ENCODE results near the gene C2CD4C. TPM values are rescaled to one million over a fixed set of nuclear protein-coding genes. Genes with fewer than 3 reads are reported as not detected.
A peak's percentile ranks its signal among the peaks of the same experiment; 100 is the strongest.
"Not testable (repeated sequence)": the region's sequence is repeated elsewhere in the genome, so short reads cannot be mapped to it uniquely, and the experiment has no call there.

The C2CD4C gene
- total RNA-seq, 1 experiment from 2014 or later: 13.6 TPM

DNA sequence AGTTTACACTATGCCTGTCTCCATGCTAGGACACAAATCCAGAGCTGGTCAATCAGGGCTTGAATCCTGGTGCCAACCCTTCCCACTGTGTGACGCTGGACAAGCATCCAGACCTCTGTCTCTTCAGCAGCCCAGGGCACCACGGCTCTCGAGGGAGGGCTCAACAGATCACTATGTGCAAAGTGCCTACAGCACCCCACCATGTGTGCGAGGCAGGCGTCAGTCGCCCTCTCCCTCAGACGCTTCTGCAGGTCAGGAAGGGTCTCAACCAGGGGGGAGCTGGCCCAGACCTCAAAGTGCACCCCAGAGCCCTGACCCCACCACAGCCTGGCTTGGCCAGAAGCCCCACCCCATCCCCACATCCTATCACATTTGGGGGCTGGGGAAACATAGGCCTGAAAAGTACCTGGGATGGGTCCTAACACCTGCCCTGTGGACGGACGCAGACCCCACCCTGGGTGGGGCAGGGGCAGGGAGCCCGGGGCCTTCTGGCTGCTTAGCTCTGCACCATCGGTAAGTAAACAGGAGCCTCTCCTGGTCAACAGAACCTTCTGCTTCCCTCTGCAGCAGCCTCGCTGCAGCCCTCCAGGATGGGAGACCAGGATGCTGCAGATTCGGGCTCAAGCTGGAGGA lies 2.9 kb upstream of the C2CD4C start:
- in situ Hi-C loops (cut with HindIII; ENCODE audit: low pct_unique_long_range_greater_than_20kb, low sequenced_read_pairs): no loop called here

GRCh38 chr19:411121-411722 lies 2.3 kb upstream of the C2CD4C start:
- CTCF ChIA-PET; ATAC-seq; BruUV-seq (replicated peaks); intact Hi-C loops (cut with micrococcal nuclease; ENCODE audit: unreplicated experiment); H3K27me3 ChIP-seq (ENCODE audit: control insufficient read depth, insufficient read depth, low read length); POLR2A ChIA-PET; H3K4me3 ChIP-seq (ENCODE audit: low read depth in 2 of 2, low read length in 2 of 2); in situ Hi-C loops (cut with HindIII; ENCODE audit: low pct_unique_long_range_greater_than_20kb, low sequenced_read_pairs); H3K36me3 ChIP-seq (ENCODE audit: control insufficient read depth, insufficient read depth, low read length); H3K27ac ChIP-seq (ENCODE audit: low read length); DNase-seq (ENCODE audit: low read depth, low spot score); H3K9me3 ChIP-seq (ENCODE audit: control insufficient read depth, insufficient read depth, low read depth, low read length): not testable (repeated sequence)
- peaks cover 14% of the 10 kb centered on the region for H3K4me1 ChIP-seq (ENCODE audit: control insufficient read depth, insufficient read depth, low read length)

More for the DNA sequence above, 2.9 kb upstream of the C2CD4C start:
- intact Hi-C loops (cut with micrococcal nuclease; ENCODE audit: unreplicated experiment): no loop called here
- ChIA-PET POLR2A (no interaction called here), CTCF (no interaction called here)
- DNase-seq (ENCODE audit: low read depth, low spot score) (no peak), ATAC-seq (peak; percentile 36)
- H3K27ac ChIP-seq (ENCODE audit: low read length): no peak overlapping the region
- no peak overlapping the region for H3K4me3 ChIP-seq (ENCODE audit: low read depth in 2 of 2, low read length in 2 of 2)
- no peaks in the 10 kb centered on the region for H3K36me3 ChIP-seq (ENCODE audit: control insufficient read depth, insufficient read depth, low read length)
- no TSS peak for BruUV-seq (replicated peaks)
- H3K4me1 ChIP-seq (ENCODE audit: control insufficient read depth, insufficient read depth, low read length): peaks cover 10% of the 10 kb centered on the region
- H3K27me3 ChIP-seq (ENCODE audit: control insufficient read depth, insufficient read depth, low read length): no peaks in the 10 kb centered on the region
- no peak for TF ChIP-seq POLR2AphosphoS5 (IDR thresholded peaks at IDR 0.05; ENCODE audit: low read depth, low read length)
- TF ChIP-seq CTCF (IDR thresholded peaks at IDR 0.05): no peak
- TF ChIP-seq TCF7L2 (IDR thresholded peaks at IDR 0.05; ENCODE audit: low read depth, low read length): no peak
- no peak for TF ChIP-seq SIN3A (IDR thresholded peaks at IDR 0.05; ENCODE audit: borderline replicate concordance, insufficient read depth, low read depth, low read length)
- H3K9me3 ChIP-seq (ENCODE audit: control insufficient read depth, insufficient read depth, low read depth, low read length): no peaks in the 10 kb centered on the region

- no TSS peak for BruUV-seq (replicated peaks)
These were observed 1.4 kb upstream of the C2CD4C start for GRCh38 chr19:410243-410781.

More at GRCh38 chr19:410243-410781, 1.4 kb upstream of the C2CD4C start:
- ChIA-PET POLR2A (no interaction called here), CTCF (no interaction called here)
- Histone ChIP-seq H3K27ac (ENCODE audit: low read length) (no peak overlapping the region), H3K27me3 (ENCODE audit: control insufficient read depth, insufficient read depth, low read length) (no peaks in the 10 kb centered on the region), H3K4me1 (ENCODE audit: control insufficient read depth, insufficient read depth, low read length) (peaks cover 23% of the 10 kb centered on the region), H3K9me3 (ENCODE audit: control insufficient read depth, insufficient read depth, low read depth, low read length) (no peaks in the 10 kb centered on the region), H3K36me3 (ENCODE audit: control insufficient read depth, insufficient read depth, low read length) (no peaks in the 10 kb centered on the region), H3K4me3 (ENCODE audit: low read depth in 2 of 2, low read length in 2 of 2) (no peak overlapping the region)
- ATAC-seq (no peak), DNase-seq (ENCODE audit: low read depth, low spot score) (no peak)
- in situ Hi-C loops (cut with HindIII; ENCODE audit: low pct_unique_long_range_greater_than_20kb, low sequenced_read_pairs) (no loop called here), intact Hi-C loops (cut with micrococcal nuclease; ENCODE audit: unreplicated experiment) (no loop called here)
- TF ChIP-seq CTCF (IDR thresholded peaks at IDR 0.05): no peak
- TF ChIP-seq POLR2AphosphoS5 (IDR thresholded peaks at IDR 0.05; ENCODE audit: low read depth, low read length): no peak
- no peak for TF ChIP-seq SIN3A (IDR thresholded peaks at IDR 0.05; ENCODE audit: borderline replicate concordance, insufficient read depth, low read depth, low read length)
- TF ChIP-seq TCF7L2 (IDR thresholded peaks at IDR 0.05; ENCODE audit: low read depth, low read length): no peak
- TF ChIP-seq, protein P1, sequence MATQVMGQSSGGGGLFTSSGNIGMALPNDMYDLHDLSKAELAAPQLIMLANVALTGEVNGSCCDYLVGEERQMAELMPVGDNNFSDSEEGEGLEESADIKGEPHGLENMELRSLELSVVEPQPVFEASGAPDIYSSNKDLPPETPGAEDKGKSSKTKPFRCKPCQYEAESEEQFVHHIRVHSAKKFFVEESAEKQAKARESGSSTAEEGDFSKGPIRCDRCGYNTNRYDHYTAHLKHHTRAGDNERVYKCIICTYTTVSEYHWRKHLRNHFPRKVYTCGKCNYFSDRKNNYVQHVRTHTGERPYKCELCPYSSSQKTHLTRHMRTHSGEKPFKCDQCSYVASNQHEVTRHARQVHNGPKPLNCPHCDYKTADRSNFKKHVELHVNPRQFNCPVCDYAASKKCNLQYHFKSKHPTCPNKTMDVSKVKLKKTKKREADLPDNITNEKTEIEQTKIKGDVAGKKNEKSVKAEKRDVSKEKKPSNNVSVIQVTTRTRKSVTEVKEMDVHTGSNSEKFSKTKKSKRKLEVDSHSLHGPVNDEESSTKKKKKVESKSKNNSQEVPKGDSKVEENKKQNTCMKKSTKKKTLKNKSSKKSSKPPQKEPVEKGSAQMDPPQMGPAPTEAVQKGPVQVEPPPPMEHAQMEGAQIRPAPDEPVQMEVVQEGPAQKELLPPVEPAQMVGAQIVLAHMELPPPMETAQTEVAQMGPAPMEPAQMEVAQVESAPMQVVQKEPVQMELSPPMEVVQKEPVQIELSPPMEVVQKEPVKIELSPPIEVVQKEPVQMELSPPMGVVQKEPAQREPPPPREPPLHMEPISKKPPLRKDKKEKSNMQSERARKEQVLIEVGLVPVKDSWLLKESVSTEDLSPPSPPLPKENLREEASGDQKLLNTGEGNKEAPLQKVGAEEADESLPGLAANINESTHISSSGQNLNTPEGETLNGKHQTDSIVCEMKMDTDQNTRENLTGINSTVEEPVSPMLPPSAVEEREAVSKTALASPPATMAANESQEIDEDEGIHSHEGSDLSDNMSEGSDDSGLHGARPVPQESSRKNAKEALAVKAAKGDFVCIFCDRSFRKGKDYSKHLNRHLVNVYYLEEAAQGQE (IDR thresholded peaks at IDR 0.05; ENCODE audit: insufficient read depth in 1 of 2, low read depth in 2 of 2, low read length in 1 of 2): no peak
